ENCODE measurements around the gene GP2. TPM values are rescaled to one million over a fixed set of nuclear protein-coding genes. Genes with fewer than 3 reads are reported as not detected.
"Not testable (repeated sequence)": the region's sequence is repeated elsewhere in the genome, so short reads cannot be mapped to it uniquely, and the experiment has no call there.

GP2 gene
- total RNA-seq, 1 experiment from 2014 or later, result not detected

- DNase-seq (ENCODE audit: unreplicated experiment), result no peak
- H3K36me3 Mint-ChIP-seq (ENCODE audit: insufficient read depth, unreplicated experiment), result no peaks in the 10 kb centered on the region
- H3K9me3 Mint-ChIP-seq (ENCODE audit: unreplicated experiment), result no peaks in the 10 kb centered on the region
- no peak overlapping the region for H3K4me3 Mint-ChIP-seq (ENCODE audit: unreplicated experiment)
- no peaks in the 10 kb centered on the region for H3K27me3 Mint-ChIP-seq (ENCODE audit: insufficient read depth, unreplicated experiment)
- TF ChIP-seq CTCF (IDR thresholded peaks at IDR 0.05; ENCODE audit: unreplicated experiment), result no peak
- no peaks in the 10 kb centered on the region for H3K4me1 Mint-ChIP-seq (ENCODE audit: insufficient read depth, unreplicated experiment)
- intact Hi-C loops (cut with micrococcal nuclease), result no loop called here
- no TSS peak for BruUV-seq (replicated peaks)
- H3K27ac Mint-ChIP-seq (ENCODE audit: low read depth, unreplicated experiment), result no peak overlapping the region
- ChIA-PET POLR2A (no interaction called here), CTCF (no interaction called here)
Observed at GRCh38 chr16:20321671-20322070, 5.6 kb downstream of the GP2 start.

- H3K4me1 Mint-ChIP-seq (ENCODE audit: insufficient read depth, unreplicated experiment); DNase-seq (ENCODE audit: unreplicated experiment); H3K27ac Mint-ChIP-seq (ENCODE audit: low read depth, unreplicated experiment); H3K36me3 Mint-ChIP-seq (ENCODE audit: insufficient read depth, unreplicated experiment); intact Hi-C loops (cut with micrococcal nuclease); POLR2A ChIA-PET; BruUV-seq (replicated peaks); H3K9me3 Mint-ChIP-seq (ENCODE audit: unreplicated experiment); H3K4me3 Mint-ChIP-seq (ENCODE audit: unreplicated experiment); H3K27me3 Mint-ChIP-seq (ENCODE audit: insufficient read depth, unreplicated experiment): not testable (repeated sequence)
- CTCF ChIA-PET, result interaction anchor here (0.7 kb wide), 1 partner anchor 81 kb away, joined by 5 read pairs; no protein-coding TSS in a partner anchor
Observed at GRCh38 chr16:20321051-20321450, 6.3 kb downstream of the GP2 start.

GRCh38 chr16:20320592-20320991 lies 6.7 kb downstream of the GP2 start:
- no peak overlapping the region for H3K27ac Mint-ChIP-seq (ENCODE audit: low read depth, unreplicated experiment)
- no peak for TF ChIP-seq CTCF (IDR thresholded peaks at IDR 0.05; ENCODE audit: unreplicated experiment)
- H3K9me3 Mint-ChIP-seq (ENCODE audit: unreplicated experiment), result no peaks in the 10 kb centered on the region
- H3K4me1 Mint-ChIP-seq (ENCODE audit: insufficient read depth, unreplicated experiment), result no peaks in the 10 kb centered on the region
- H3K27me3 Mint-ChIP-seq (ENCODE audit: insufficient read depth, unreplicated experiment), result no peaks in the 10 kb centered on the region
- no peak for DNase-seq (ENCODE audit: unreplicated experiment)
- no peak overlapping the region for H3K4me3 Mint-ChIP-seq (ENCODE audit: unreplicated experiment)
- CTCF ChIA-PET, result interaction anchor here (0.7 to 1.6 kb wide), 2 partner anchors 20 to 80 kb away, joined by 5 read pairs; no protein-coding TSS in a partner anchor
- no TSS peak for BruUV-seq (replicated peaks)
- intact Hi-C loops (cut with micrococcal nuclease), result no loop called here
- H3K36me3 Mint-ChIP-seq (ENCODE audit: insufficient read depth, unreplicated experiment), result no peaks in the 10 kb centered on the region
- POLR2A ChIA-PET, result no interaction called here

- no TSS peak for BruUV-seq (replicated peaks)
- Mint-ChIP-seq H3K36me3 (ENCODE audit: insufficient read depth, unreplicated experiment) (no peaks in the 10 kb centered on the region), H3K9me3 (ENCODE audit: unreplicated experiment) (no peaks in the 10 kb centered on the region), H3K4me3 (ENCODE audit: unreplicated experiment) (no peak overlapping the region), H3K27me3 (ENCODE audit: insufficient read depth, unreplicated experiment) (no peaks in the 10 kb centered on the region), H3K4me1 (ENCODE audit: insufficient read depth, unreplicated experiment) (no peaks in the 10 kb centered on the region), H3K27ac (ENCODE audit: low read depth, unreplicated experiment) (no peak overlapping the region)
- DNase-seq (ENCODE audit: unreplicated experiment), result no peak
- ChIA-PET POLR2A (no interaction called here), CTCF (interaction anchor here (0.7 to 1.6 kb wide), 2 partner anchors 19 to 80 kb away, joined by 5 read pairs; no protein-coding TSS in a partner anchor)
- TF ChIP-seq CTCF (IDR thresholded peaks at IDR 0.05; ENCODE audit: unreplicated experiment), result no peak
- intact Hi-C loops (cut with micrococcal nuclease), result no loop called here
Observed at GRCh38 chr16:20320178-20320577, 7.1 kb downstream of the GP2 start.

GRCh38 chr16:20319406-20319805 lies 7.9 kb downstream of the GP2 start:
- no TSS peak for BruUV-seq (replicated peaks)
- ChIA-PET POLR2A (no interaction called here), CTCF (interaction anchor here (1.6 kb wide), 1 partner anchor 18 kb away, joined by 5 read pairs; no protein-coding TSS in a partner anchor)
- no peaks in the 10 kb centered on the region for H3K36me3 Mint-ChIP-seq (ENCODE audit: insufficient read depth, unreplicated experiment)
- no peaks in the 10 kb centered on the region for H3K27me3 Mint-ChIP-seq (ENCODE audit: insufficient read depth, unreplicated experiment)
- H3K4me1 Mint-ChIP-seq (ENCODE audit: insufficient read depth, unreplicated experiment), result no peaks in the 10 kb centered on the region
- no peak overlapping the region for H3K4me3 Mint-ChIP-seq (ENCODE audit: unreplicated experiment)
- no peaks in the 10 kb centered on the region for H3K9me3 Mint-ChIP-seq (ENCODE audit: unreplicated experiment)
- TF ChIP-seq CTCF (IDR thresholded peaks at IDR 0.05; ENCODE audit: unreplicated experiment), result no peak
- no peak for DNase-seq (ENCODE audit: unreplicated experiment)
- intact Hi-C loops (cut with micrococcal nuclease), result no loop called here
- H3K27ac Mint-ChIP-seq (ENCODE audit: low read depth, unreplicated experiment), result no peak overlapping the region

All from MCF 10A (cell line).